Stimulated activated CD4-positive, alpha-beta T cell treated with anti-CD3 and anti-CD28 coated beads, Interleukin-4, amount 100 ng/mL, for 4 hours (primary cell): ENCODE results near the gene PNPLA6.

Experiments used
- DNase-seq, 2 experiments: peaks; one replicate each; pipeline ENCODE4 v3.0.0-alpha.2; 2020

Gene PNPLA6

DNA sequence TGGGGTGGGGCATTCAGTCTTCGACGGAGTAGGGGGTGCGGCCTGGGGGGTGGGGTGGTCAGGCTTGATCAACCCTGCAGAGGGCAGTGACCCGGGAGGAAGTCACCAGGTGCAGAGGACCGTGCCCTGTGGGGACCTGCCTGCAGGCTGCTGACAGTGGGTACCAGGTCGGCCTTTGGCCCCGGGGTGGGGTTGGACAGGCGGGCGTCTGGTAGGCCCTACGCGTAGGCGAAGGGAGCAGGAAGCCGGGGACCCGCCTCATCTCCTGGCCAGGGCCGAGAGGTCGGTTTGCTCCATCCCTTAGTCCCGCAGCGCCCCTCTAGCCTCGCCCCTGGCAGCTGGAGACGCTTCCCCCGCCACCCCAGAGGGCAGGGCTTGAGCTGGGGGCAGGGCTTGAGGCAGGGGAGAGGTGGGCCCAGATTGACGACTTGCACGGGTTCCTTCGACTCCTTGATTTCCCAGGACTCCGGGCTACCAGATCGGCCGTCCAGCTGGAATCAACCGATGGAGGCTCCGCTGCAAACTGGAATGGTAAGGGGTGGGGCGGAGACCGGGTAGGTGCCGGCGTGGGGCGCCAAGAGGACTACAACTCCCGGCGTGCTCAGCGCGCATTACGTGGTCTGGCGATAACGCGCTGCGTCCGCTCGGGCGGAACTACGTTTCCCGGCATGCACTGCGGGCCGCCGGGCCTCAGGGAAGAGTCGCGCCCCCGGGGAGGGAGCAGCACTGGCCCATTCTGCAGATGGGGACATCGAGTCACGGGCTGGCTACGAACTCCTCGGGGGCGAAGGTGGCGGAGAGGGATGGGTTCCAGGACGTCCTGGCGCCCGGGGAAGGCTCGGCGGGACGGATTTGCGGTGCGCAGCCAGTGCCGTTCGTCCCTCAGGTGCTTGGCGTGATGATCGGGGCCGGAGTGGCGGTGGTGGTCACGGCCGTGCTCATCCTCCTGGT is at the start of gene PNPLA6:
Gene PNPLA6, plus strand, starts transcription at position 671 of the 951 bp plus-strand sequence. Its CDS starts 72 bp downstream, at position 743.
- DNase-seq: peak; percentile 92 to 96

DNA sequence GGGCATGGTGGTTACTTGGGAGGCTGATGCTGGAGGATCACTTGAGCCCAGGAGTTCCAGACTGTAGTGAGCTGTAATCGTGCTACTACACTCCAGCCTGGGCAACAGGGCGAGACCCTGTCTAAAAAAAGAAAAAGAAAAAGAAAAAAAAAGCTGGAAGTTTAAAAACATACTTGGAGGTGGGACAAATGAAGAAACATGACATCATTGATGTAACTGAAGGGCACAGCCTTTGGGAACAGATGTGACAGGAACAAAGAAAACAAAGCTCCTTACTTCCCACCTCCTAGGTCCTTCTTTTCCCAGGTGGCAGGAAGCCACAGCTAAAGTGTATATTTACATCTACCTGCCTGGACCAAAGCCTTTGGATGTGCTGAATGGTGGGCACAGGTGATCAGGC is 48.6 kb upstream of the PNPLA6 start:
- DNase-seq: no peak

- DNase-seq: peak; percentile 87 to 92
Observed at GRCh38 chr19:7488736-7489353, 46.7 kb upstream of the PNPLA6 start, which contains the start of gene PEX11G. PEX11G (minus strand) TSS chr19:7489035; CDS start chr19:7489010, 25 bp downstream.

GRCh38 chr19:7489609-7490044 is 45.9 kb upstream of the PNPLA6 start:
- DNase-seq: no peak

DNA sequence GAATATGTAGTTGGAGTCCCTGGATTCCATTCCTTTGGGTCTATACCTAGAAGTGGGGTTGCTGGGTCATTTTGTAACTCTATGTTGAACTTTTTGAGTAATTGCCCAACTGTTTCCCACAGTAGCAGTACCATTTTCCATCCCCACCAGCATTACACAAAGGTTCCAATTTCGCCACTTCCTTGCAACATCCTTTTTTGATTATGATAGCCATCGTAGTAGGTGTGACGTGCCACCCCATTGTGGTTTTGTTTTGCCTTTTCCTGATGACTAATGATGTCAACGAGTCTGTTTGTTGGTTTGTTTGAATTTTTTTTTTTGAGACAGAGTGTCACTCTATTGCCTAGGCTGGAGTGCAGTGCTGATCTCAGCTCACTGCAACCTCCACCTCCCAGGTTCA is 43.4 kb upstream of the PNPLA6 start:
- peak in 1 of 2 experiments; percentile 35 for DNase-seq

DNA sequence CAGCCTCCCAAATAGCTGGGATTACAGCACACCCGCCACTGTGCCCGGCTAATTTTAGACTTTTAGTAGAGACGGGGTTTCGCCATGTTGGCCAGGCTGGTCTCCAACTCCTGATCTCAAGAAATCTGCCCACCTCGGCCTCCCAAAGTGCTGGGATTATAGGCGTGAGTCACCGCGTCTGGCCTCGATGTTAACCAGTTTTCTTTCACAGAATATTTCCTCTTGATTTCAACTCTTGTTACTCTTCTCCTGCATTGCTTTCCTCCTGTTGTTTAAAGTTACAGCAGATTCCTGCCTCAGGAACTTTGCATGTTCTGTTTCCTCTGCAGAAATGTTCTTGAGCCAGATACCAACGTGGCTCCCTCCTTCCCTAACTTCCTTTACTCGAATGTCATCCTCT is 43.0 kb upstream of the PNPLA6 start:
- DNase-seq: no peak

GRCh38 chr19:7494416-7495098 is 41.0 kb upstream of the PNPLA6 start:
- no peak for DNase-seq

DNA sequence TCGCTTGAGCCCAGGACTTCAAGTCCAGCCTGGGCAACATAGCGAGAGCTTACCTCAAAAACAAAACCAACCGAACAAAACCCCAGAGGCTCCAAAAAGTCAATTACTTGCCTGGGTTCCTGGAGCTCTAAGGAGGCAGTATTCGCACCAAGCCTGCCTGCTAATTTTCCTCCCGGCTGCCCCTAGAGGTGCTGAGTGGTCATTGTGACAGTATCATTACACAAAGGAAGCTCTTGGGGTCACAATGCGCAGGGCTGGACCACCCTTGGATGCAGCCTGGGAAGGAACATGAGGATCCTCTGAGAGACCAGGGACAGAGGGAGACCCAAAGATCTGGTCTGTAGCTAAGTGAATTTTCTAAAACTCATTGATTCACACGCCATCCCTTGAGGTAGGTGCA is 38.2 kb upstream of the PNPLA6 start:
- DNase-seq: no peak

DNA sequence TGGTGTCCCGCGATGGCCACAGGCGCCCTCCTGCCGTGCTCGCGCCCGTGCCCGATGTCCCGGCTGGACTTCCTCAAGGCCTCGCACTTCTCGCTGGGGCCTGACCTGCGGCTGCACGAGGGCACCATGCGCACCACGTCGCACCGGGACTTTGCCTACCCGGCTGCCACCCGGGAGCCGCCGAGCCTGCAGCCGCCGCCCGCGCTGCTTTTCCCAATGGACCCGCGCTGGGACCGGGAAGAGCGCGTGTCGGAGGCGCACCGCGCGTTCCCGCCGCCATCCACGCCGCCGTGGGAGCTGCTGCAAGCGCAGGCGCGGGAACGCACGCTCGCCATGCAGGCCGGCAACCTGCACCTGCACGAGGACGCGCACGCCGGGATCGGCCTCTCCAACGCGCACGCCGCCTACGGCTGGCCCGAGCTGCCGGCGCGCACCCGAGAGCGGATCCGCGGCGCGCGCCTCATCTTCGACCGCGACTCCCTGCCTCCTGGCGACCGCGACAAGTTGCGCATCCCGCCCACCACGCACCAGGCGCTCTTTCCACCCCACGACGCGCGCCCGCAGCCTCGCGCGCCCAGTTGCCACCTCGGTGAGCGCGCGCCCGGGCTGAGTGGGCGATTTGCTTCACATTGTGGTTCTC is 34.6 kb upstream of the PNPLA6 start:
- DNase-seq: peak; percentile 51 to 57

DNA sequence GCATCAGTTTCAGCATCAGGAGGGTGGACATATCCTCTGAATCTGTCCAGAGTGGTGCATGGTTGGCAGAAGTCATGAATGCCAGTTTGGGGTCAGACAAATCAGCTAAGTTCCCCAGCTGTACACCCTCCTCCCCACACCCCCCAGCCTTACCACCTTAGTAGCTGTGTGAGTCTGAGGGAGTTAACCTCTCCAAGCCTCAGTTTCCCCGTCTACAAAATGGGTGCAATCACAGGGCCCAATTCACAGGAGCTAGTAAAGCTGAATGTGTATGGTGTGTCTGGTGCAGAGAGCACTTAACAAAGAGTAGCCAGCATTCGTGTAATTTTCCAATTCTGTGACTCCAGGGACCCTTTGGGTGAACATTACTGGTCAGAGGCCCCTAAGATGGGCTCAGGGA is 33.0 kb upstream of the PNPLA6 start:
- DNase-seq: no peak

- DNase-seq: no peak
Observed at GRCh38 chr19:7504684-7505083, 30.8 kb upstream of the PNPLA6 start.

GRCh38 chr19:7505288-7505681 is 30.2 kb upstream of the PNPLA6 start:
- no peak for DNase-seq

- peak in 1 of 2 experiments; percentile 24 for DNase-seq
Observed at GRCh38 chr19:7505682-7506384, 29.7 kb upstream of the PNPLA6 start.

- DNase-seq: peak in 1 of 2 experiments; percentile 21
Observed at GRCh38 chr19:7506385-7507328, 28.9 kb upstream of the PNPLA6 start.

DNA sequence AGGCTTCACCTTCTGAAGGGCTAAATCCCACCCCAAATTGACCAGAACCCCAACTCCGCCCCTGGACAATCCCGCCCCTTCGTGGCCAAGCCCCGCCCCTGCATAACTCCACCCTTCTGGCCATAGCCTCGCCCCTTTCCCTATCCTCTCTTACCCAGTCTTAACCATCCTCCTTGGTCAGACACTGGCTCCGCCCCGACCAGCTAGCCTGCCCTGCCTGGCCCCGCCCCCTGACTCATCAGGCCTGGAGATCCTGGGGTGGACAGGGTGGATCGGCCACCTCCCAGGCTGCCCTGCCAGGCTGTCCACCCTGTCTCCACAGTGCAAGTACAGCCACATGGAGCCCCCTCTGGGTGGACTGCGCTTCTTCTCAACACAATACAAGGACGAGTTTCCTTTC is 27.6 kb upstream of the PNPLA6 start:
- no peak for DNase-seq

- DNase-seq: no peak
Observed at GRCh38 chr19:7509625-7510024, 25.9 kb upstream of the PNPLA6 start.

- no peak for DNase-seq
Observed at GRCh38 chr19:7512400-7512851, 23.1 kb upstream of the PNPLA6 start.

DNA sequence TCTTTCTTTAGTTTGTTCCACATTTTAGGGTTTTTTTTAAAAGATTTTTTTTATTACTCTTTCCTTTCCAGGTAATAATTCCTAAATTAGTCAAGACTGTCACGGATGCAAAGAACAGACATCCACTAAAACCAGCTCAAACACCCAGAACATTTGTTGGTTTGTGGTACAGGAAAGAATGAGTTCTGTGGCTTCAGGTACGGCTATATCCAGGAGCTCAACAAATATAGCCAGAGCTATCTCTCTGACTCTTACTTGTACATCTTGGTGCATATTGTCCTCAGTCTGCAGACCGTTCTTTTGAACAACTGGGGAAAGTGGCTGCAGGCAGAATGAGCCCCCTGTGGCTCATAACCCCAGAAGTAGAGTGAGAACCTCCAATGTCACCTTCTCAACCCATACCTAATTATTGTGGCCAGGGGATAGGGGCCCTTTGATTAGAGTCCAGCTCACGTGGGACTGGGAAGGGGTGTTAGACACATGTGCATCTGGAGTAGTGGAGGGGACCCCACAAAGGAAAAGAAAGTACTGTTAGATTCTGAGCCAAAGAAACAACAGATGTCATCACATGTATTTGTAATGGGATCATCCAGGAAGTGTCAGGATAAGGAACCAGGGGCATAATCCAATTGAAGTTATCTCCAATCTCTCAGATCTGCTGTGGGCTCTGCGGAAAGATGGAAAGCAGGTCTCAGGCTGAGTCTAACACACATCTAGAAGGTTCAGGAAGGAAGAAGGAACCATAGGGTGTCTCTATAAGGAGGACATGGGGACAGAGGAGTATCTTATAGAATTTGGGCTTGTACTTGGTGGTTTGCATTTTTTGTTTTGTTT is 21.5 kb upstream of the PNPLA6 start:
- no peak for DNase-seq

- no peak for DNase-seq
Observed at GRCh38 chr19:7515110-7515644, 20.3 kb upstream of the PNPLA6 start.
